GM21423 (cell line): ENCODE results near the gene SHROOM1.
A peak's percentile ranks its signal among the peaks of the same experiment; 100 is the strongest.

Experiments
- ATAC-seq: cut with Tn5 transposase; IDR thresholded peaks from one replicate; pipeline ENCODE4 v1.9.1; 2021; ENCODE audit warnings: mild to moderate bottlenecking, moderate library complexity; ENCODE audit not compliant: unreplicated experiment

SHROOM1 gene

DNA sequence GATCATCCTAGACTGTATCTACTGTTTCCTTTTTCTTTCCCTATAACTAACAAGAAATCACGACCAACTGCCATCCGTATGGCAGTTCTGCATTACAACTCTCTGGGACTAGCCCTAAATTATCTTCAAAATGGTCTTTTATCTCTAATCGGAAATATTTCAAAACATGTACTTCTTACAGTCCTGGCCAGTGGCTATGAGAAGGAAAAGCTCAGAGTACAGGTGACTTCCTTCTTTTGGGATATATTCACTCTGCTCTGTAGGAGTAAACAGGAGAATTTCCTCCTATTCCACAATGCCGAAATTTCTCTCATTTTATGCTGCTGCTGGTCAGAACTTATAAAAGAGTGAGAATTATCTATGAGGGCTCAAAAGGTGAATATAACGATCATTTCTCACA is 51.6 kb downstream of the SHROOM1 start:
- ATAC-seq, result no peak

DNA sequence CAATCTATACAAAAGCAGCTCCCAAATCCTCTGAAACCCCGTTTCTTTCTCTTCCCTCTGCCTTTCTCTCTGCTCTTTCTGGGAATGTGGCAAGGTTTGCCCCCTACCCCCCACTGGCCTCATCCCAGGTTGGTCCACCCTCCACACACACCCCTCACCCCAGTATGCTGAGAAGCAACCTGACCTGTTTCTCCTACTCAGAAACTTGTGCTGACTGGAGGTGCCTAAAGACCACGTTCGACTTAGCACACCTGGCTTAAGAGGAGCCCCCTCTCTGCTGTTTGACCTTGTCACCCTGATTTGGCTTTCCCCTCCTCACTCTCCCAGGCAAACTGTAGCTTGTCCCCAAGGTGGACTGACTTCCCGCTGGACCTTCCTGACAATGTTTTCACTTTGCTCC is 52.3 kb downstream of the SHROOM1 start:
- no peak for ATAC-seq

DNA sequence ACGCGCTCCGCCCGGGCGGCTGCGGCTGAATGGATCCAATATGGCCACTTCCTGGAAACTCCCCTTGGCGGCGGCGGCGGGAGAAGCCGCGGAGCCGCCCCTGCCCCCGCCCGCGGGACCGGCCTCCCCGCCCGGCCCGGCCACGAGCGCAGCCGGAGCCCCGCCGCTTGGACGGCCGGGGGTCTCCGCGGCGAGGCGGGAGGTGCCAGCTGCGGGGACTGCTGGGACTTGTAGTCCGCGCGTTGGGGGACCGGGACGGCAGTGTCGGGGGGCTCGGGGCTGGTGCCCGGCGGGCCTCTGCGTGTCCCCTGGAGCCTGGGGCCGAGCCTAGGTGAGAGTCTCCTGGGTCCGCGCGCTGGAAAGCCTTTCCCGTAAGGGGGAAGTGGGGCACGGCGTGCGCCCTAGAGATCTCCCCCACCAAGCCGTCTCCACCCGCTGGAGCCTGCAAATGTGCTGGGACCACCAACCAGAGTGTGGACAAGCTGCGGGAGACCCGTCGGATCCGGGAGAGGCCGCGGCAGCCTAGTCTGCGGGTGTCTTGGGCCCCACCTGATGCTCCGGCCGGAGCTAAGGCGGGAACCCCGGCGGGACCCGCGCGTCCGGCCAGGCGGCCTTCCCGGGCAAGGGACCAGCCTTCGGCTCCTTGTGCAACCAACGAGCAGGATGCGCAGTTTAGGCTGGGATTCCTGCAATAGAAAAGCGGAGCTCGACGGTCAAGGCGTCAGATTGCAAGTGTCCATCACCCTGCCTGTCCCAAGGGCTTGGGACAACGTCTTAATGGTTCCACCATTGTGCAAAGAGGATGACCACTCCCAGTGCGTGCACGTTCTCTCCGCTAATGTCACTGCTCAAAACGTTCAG is 53.0 kb downstream of the SHROOM1 start, which contains the start of gene SEPTIN8:
Gene SEPTIN8 (minus strand): TSS at position 31 of the 861 bp plus-strand sequence. CDS start 102 bp downstream, outside the sequence.
- ATAC-seq, result peak; percentile 62

DNA sequence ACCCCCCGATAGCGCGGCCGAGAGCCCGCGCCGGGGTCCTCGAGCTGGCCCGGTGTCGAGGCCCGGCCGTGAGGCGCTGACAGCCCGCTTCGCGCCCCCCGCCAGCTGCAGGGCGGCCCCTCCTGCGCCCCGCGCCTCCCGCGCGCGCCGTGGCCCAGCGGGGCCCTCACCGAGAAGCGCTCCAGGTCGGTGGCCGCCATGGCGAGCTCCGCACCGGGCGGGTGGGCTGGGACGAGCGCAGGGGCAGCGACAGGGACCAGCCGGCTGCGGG is 53.6 kb downstream of the SHROOM1 start:
- no peak for ATAC-seq

DNA sequence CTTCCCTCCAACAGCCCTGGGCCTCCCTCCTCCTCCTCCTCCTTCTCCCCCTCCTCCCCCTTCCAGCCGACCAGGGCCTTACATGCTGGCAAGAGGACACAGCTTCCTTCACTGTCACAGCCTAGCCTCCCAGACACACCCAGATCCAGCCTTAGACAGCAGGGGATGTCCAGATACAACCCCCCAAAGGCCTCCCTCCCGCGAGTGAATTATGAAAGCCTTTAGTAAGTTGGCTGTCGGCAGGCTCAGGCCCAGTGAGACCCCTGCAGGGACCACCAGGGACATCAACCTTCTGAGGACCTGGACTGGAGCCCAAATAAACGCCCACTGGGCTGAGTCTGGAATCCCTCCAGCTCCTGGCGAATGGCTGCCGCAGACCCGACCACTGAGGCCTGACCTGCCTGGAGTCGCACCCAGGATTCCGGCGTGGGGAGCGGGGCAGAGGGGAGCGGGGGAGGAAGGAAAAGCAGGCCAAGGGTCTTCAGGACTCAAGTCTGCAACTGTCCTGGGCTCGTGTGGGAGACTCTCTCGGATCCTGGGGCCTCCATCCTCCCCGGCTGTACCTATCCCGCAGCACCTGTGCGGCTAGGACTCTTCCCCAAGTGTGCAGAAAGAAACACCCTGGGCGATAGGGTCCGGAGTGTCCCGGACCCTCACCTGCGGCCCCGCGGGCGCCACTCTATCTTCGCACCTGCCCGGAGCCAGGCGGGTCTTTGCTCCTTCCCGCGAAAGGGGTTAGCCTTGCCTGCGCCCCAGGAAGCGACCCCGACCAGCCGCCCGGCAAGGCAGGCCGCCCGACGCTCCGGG is 54.1 kb downstream of the SHROOM1 start:
- peak; percentile 26 for ATAC-seq

DNA sequence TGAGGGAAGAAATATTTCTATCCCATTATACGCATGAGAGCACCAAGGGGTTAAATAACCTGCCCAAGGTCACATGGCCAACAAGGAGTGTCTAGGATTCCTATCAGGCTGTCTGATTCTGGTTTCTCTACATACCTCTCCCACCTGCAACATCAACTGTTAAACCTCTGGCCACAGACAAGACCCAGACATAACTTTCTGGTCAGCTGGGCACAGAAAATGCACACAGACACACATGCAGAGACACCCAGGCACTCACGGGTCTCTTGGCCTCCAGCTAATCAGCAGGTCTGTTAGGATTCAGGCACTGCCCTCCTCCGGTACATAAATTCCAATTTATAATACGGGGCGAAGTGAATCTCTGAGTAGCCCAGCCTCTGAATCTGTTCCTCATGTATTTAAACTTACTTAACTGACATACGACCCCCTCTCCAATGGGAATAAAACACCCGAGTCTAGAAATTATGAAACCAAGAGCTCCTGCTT is 54.9 kb downstream of the SHROOM1 start:
- ATAC-seq, result no peak

DNA sequence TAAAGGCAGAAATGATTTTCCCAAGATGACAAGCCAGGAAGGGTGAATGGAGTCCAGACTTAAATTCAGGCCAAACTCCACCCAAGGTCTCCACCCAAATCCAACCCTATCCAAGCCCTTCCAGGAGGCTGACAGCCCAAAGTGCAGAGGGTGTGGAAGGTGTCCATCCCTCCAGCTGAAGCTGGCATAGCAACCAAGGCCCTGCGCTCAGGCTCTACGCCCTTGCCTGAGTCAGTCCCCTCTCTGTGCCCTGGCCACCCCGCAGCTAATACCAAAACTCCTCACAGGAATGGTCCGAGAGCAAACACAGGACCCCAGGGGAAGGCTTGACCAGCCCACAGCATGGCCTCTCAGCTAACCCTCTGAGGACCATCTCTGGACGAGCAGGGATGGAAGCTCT is 55.6 kb downstream of the SHROOM1 start:
- ATAC-seq, result no peak

DNA sequence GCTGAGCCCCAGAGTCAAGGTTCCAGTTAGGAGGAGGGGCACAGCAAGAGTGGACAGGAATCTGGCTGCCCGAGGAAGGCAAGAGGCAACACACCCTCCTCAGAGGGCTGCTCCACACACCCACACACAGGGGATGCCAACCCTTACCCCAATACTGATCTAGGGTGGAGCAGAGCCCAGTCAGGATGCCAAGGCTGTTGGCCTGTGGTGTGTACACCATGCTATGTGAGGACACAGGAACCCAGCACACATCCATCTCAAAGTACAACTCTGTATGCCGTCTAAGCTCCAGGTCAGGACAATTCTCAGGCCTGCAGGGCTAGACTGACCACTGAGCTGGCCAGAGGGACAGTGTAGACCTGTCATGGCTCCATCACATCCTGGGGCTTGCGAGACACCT is 56.0 kb downstream of the SHROOM1 start:
- no peak for ATAC-seq

GRCh38 chr5:132773601-132774355 is 56.7 kb downstream of the SHROOM1 start:
- ATAC-seq, result no peak

DNA sequence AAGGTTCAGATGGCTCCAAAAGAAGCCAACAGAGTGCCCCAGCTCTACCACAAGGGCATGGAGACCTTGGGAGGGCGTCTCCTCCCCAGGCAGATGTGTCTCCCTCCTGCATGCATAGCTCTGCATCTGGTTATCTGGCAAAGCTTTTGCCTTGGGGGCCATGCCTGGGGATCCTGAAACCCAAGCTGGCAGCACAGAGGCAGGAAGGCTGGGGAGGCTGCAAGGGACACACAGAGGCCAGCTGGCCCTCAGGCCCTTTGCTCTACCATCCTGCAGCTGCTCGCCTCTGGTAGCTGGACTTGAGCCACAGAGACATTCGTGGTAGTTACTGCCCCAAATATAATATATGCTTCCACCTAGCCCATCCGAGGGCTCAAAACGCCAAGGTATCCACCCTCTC is 57.3 kb downstream of the SHROOM1 start:
- no peak for ATAC-seq

- ATAC-seq, result no peak
Measured at GRCh38 chr5:132772291-132773070, 58.0 kb downstream of the SHROOM1 start.
